H9 (cell line): ENCODE data around the gene HIRIP3. TPM values are rescaled to one million over a fixed set of nuclear protein-coding genes. Genes with fewer than 3 reads are reported as not detected.

ENCODE experiments used
- DNase-seq: peaks from one replicate; pipeline ENCODE4 v3.0.0-alpha.2; 2017
- H2AFZ ChIP-seq: one replicate; pipeline ENCODE4 v1.6.1; 2013; ENCODE audit warnings: mild to moderate bottlenecking, low read length, control low read depth, moderate library complexity
- H2AK5ac ChIP-seq: 2 replicates; pipeline ENCODE4 v1.6.1; 2013; ENCODE audit warnings: low read length, control low read depth, mixed read lengths; ENCODE audit not compliant: insufficient read length
- H2BK120ac ChIP-seq: one replicate; pipeline ENCODE4 v1.6.1; 2013; ENCODE audit warnings: low read depth, mild to moderate bottlenecking, low read length, control low read depth, inconsistent platforms; ENCODE audit not compliant: poor library complexity, severe bottlenecking
- H2BK12ac ChIP-seq: 2 replicates; pipeline ENCODE4 v1.6.1; 2013; ENCODE audit warnings: low read length, control low read depth, mixed read lengths, low read depth; ENCODE audit not compliant: insufficient read length
- H2BK15ac ChIP-seq: 2 replicates; pipeline ENCODE4 v1.6.1; 2013; ENCODE audit warnings: low read depth, low read length, control low read depth
- H2BK20ac ChIP-seq: one replicate; pipeline ENCODE4 v1.6.1; 2013; ENCODE audit warnings: low read depth, mild to moderate bottlenecking, low read length, control low read depth, inconsistent platforms; ENCODE audit not compliant: poor library complexity, severe bottlenecking
- H2BK5ac ChIP-seq: 2 replicates; pipeline ENCODE4 v1.6.1; 2013; ENCODE audit warnings: low read length, control low read depth, mixed read lengths; ENCODE audit not compliant: insufficient read length
- H3K14ac ChIP-seq: 2 replicates; pipeline ENCODE4 v1.6.1; 2013; ENCODE audit warnings: low read length, control low read depth; ENCODE audit not compliant: insufficient read depth
- H3K18ac ChIP-seq: 2 replicates; pipeline ENCODE4 v1.6.1; 2013; ENCODE audit warnings: low read depth, mild to moderate bottlenecking, mixed read lengths, low read length, control low read depth; ENCODE audit not compliant: insufficient read length
- H3K23ac ChIP-seq: 2 replicates; pipeline ENCODE4 v1.6.1; 2013; ENCODE audit warnings: low read length, control low read depth, mixed read lengths, low read depth; ENCODE audit not compliant: insufficient read length
- H3K23me2 ChIP-seq: 2 replicates; pipeline ENCODE4 v1.6.1; 2013; ENCODE audit warnings: low read depth, mild to moderate bottlenecking, mixed read lengths, low read length, control low read depth; ENCODE audit not compliant: insufficient read length, poor library complexity, severe bottlenecking
- H3K27ac ChIP-seq: 2 replicates; pipeline ENCODE4 v1.5.1; 2013; ENCODE audit warnings: low read length, control low read depth, mixed read lengths, low read depth; ENCODE audit not compliant: insufficient read length
- H3K27me3 ChIP-seq: 2 replicates; pipeline ENCODE4 v1.6.1; 2013; ENCODE audit warnings: low read length, control low read depth, inconsistent platforms; ENCODE audit not compliant: insufficient read depth
- H3K4ac ChIP-seq: 2 replicates; pipeline ENCODE4 v1.6.1; 2013; ENCODE audit warnings: low read depth, mild to moderate bottlenecking, control low read depth, inconsistent platforms, low read length, moderate library complexity
- H3K4me1 ChIP-seq: 2 replicates; pipeline ENCODE4 v1.6.1; 2013; ENCODE audit warnings: low read length, control low read depth, inconsistent platforms; ENCODE audit not compliant: insufficient read depth
- H3K4me2 ChIP-seq: 2 replicates; pipeline ENCODE4 v1.6.1; 2013; ENCODE audit warnings: low read length, control low read depth, mixed read lengths; ENCODE audit not compliant: insufficient read length, insufficient read depth
- H3K56ac ChIP-seq: 2 replicates; pipeline ENCODE4 v1.6.1; 2013; ENCODE audit warnings: low read depth, mild to moderate bottlenecking, mixed read lengths, low read length, control low read depth; ENCODE audit not compliant: insufficient read length
- H3K79me1 ChIP-seq: 2 replicates; pipeline ENCODE4 v1.6.1; 2013; ENCODE audit warnings: low read depth, mild to moderate bottlenecking, moderate library complexity, low read length, control low read depth, inconsistent platforms; ENCODE audit not compliant: insufficient read depth, poor library complexity, severe bottlenecking
- H3K79me2 ChIP-seq: 2 replicates; pipeline ENCODE4 v1.6.1; 2013; ENCODE audit warnings: low read length, control low read depth, inconsistent platforms; ENCODE audit not compliant: insufficient read depth
- H3K9ac ChIP-seq: 2 replicates; pipeline ENCODE4 v1.6.1; 2013; ENCODE audit warnings: low read length, control low read depth, mixed read lengths; ENCODE audit not compliant: insufficient read length; ENCODE audit errors: extremely low read depth
- H3K9me3 ChIP-seq: one replicate; pipeline ENCODE4 v1.6.1; 2013; ENCODE audit warnings: low read depth, low read length, inconsistent platforms; ENCODE audit not compliant: control insufficient read depth
- H3T11ph ChIP-seq: one replicate; pipeline ENCODE4 v1.6.1; 2013; ENCODE audit warnings: mild to moderate bottlenecking, low read length, control low read depth, inconsistent platforms
- H4K20me1 ChIP-seq: one replicate; pipeline ENCODE4 v1.6.1; 2013; ENCODE audit not compliant: control insufficient read depth, insufficient read length, insufficient read depth
- H4K5ac ChIP-seq: 2 replicates; pipeline ENCODE4 v1.6.1; 2013; ENCODE audit warnings: low read depth, mild to moderate bottlenecking, mixed read lengths, low read length, control low read depth; ENCODE audit not compliant: insufficient read length
- H4K8ac ChIP-seq: replicated peaks from 2 replicates; pipeline ENCODE4 v1.6.1; 2013; ENCODE audit warnings: low read length, control low read depth, mixed read lengths, low read depth; ENCODE audit not compliant: insufficient read length
- H4K91ac ChIP-seq: 2 replicates; pipeline ENCODE4 v1.6.1; 2013; ENCODE audit warnings: low read depth, mild to moderate bottlenecking, moderate library complexity, mixed read lengths, low read length, control low read depth; ENCODE audit not compliant: insufficient read length
- H3K27ac Mint-ChIP-seq, 3 experiments: 2 replicates in 2 of 3; 3 replicates in 1 of 3; pipeline ENCODE4 v1.8.0; 2020 to 2021; ENCODE audit warnings: mixed read lengths in 3 of 3, mild to moderate bottlenecking in 1 of 3, moderate library complexity in 1 of 3
- H3K27me3 Mint-ChIP-seq: 2 replicates; pipeline ENCODE4 v1.8.0; 2021; ENCODE audit warnings: low read depth, mild to moderate bottlenecking, moderate library complexity, mixed read lengths
- H3K36me3 Mint-ChIP-seq, 3 experiments: 2 replicates in 2 of 3; 3 replicates in 1 of 3; pipeline ENCODE4 v1.8.0; 2020 to 2021; ENCODE audit warnings: low read depth in 3 of 3, mixed read lengths in 3 of 3; ENCODE audit not compliant: insufficient read depth in 1 of 3
- H3K4me1 Mint-ChIP-seq, 2 experiments: 2 replicates each; pipeline ENCODE4 v1.8.0; 2020; ENCODE audit warnings: mixed read lengths in 2 of 2
- H3K4me3 Mint-ChIP-seq, 2 experiments: 2 replicates in 1 of 2; 3 replicates in 1 of 2; pipeline ENCODE4 v1.8.0; 2020 to 2021; ENCODE audit warnings: mild to moderate bottlenecking in 2 of 2, mixed read lengths in 2 of 2, moderate library complexity in 1 of 2
- H3K9me3 Mint-ChIP-seq, 2 experiments: 2 replicates in 1 of 2; 3 replicates in 1 of 2; pipeline ENCODE4 v1.8.0; 2020; ENCODE audit warnings: mild to moderate bottlenecking in 2 of 2, mixed read lengths in 2 of 2, moderate library complexity in 1 of 2
- CTCF ChIP-seq: fragments of 200-600 bp; sonication (generic); conservative IDR thresholded peaks from 3 replicates; pipeline ENCODE4 v1.8.0; 2021; ENCODE audit warnings: antibody characterized with exemption, mild to moderate bottlenecking
- WGBS: extraction: QIAGEN DNeasy Blood & Tissue Kit; methylation state at CpG from one replicate; pipeline ENCODE4 v1.1.7; 2013; ENCODE audit warnings: missing lambda C conversion rate, low lambda C conversion rate, mixed read lengths; ENCODE audit not compliant: insufficient read length; ENCODE audit errors: extremely low coverage; 5-methylcytosine and 5-hydroxymethylcytosine counted together
- total RNA-seq: library from RNA; stranded (reverse); gene quantifications from 2 replicates; pipeline ENCODE4 v1.2.1, GENCODE V29; 2021

Gene HIRIP3
- total RNA-seq, 1 experiment from 2014 or later, result 21.6 TPM

- Histone ChIP-seq H3T11ph (no peak overlapping the region), H2BK12ac (no peak overlapping the region), H2AFZ (no peak overlapping the region), H3K23ac (no peak overlapping the region), H4K20me1 (no peaks in the 10 kb centered on the region), H2BK20ac (no peak overlapping the region), H3K27me3 (no peaks in the 10 kb centered on the region), H2AK5ac (no peak overlapping the region), H4K91ac (no peak overlapping the region), H4K5ac (no peak overlapping the region), H3K4me2 (no peak overlapping the region), H2BK5ac (no peak overlapping the region), H2BK15ac (no peak overlapping the region), H3K18ac (no peak overlapping the region), H3K4me1 (no peaks in the 10 kb centered on the region), H3K9me3 (no peaks in the 10 kb centered on the region), H2BK120ac (no peak overlapping the region), H3K9ac (no peak overlapping the region), H3K14ac (no peak overlapping the region), H3K23me2 (no peaks in the 10 kb centered on the region), H3K4ac (no peak overlapping the region), H3K56ac (no peak overlapping the region), H3K79me1 (no peaks in the 10 kb centered on the region), H3K27ac (no peak overlapping the region), H4K8ac (no peak overlapping the region), H3K79me2 (no peaks in the 10 kb centered on the region)
- TF ChIP-seq CTCF, result no peak
- Mint-ChIP-seq H3K4me1 (no peaks in the 10 kb centered on the region), H3K27ac (no peak overlapping the region), H3K9me3 (no peaks in the 10 kb centered on the region), H3K36me3 (peaks cover 46 to 87% (median 81%) of the 10 kb centered on the region in 3 experiments), H3K4me3 (no peak overlapping the region), H3K27me3 (no peaks in the 10 kb centered on the region)
- no peak for DNase-seq
- no CpG with 5 or more reads among the region's 28 CpGs for WGBS
Observed at GRCh38 chr16:29985271-29985811, 10.1 kb downstream of the HIRIP3 start.
